ENCODE data around the gene MRPS17. TPM values are rescaled to one million over a fixed set of nuclear protein-coding genes. Genes with fewer than 3 reads are reported as not detected.
A peak's percentile ranks its signal among the peaks of the same experiment; 100 is the strongest.
"Not testable (repeated sequence)": the region's sequence is repeated elsewhere in the genome, so short reads cannot be mapped to it uniquely, and the experiment has no call there.

MRPS17 gene
- total and polyA plus RNA-seq, 3 experiments from 2014 or later = 19.0 to 35.5 (median 34.3) TPM

DNA sequence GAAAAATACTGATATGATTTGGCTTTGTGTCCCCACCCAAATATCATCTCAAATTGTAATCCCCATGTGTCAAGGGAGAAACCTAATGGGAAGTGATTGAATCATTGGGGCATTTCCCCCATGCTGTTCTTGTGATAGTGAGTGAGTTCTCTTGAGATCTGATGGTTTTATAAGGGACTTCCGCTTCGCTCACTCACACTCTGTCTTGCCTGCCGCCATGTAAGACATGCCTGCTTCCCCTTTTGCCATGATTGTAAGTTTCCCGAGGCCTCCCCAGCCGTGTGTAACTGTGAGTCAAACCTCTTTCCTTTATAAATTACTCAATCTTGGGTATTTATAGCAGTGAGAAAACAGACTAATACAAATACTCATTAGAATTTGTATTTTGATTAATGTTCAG, 5.1 kb upstream of the MRPS17 start:
- no peaks in the 10 kb centered on the region for H3K9me3 ChIP-seq (ENCODE audit: low read length)
- peak overlapping the region in 1 of 7 donors; percentile 24 for H3K4me3 Mint-ChIP-seq
- DNase-seq = no peak
- no peak overlapping the region for H3K27ac ChIP-seq (ENCODE audit: low read depth, low read length)
- H3K27me3 Mint-ChIP-seq = peaks cover 5 to 14% of the 10 kb centered on the region in 2 donors
- no peaks in the 10 kb centered on the region for H3K27me3 ChIP-seq (ENCODE audit: insufficient read depth, low read length, poor library complexity, severe bottlenecking)
- H3K36me3 ChIP-seq (ENCODE audit: insufficient read depth, low read length) = no peaks in the 10 kb centered on the region
- H3K36me3 Mint-ChIP-seq = peaks cover 1 to 4% (median 2%) of the 10 kb centered on the region in 3 donors
- POLR2A ChIA-PET = no interaction called here
- no peak overlapping the region for H3K4me3 ChIP-seq (ENCODE audit: low read length)
- H3K4me1 ChIP-seq (ENCODE audit: insufficient read depth, low read length) = no peaks in the 10 kb centered on the region
- peaks cover 10 to 16% (median 13%) of the 10 kb centered on the region in 5 donors for H3K9me3 Mint-ChIP-seq
- no peak overlapping the region for H3K27ac Mint-ChIP-seq
- CTCF ChIA-PET = no interaction called here
- H3K4me1 Mint-ChIP-seq = peaks cover 3 to 6% (median 5%) of the 10 kb centered on the region in 3 donors

- Histone ChIP-seq H3K27ac (ENCODE audit: low read depth, low read length) (peak overlapping the region; percentile 80), H3K4me3 (ENCODE audit: low read length) (peak overlapping the region; percentile 95), H3K4me1 (ENCODE audit: insufficient read depth, low read length) (peaks cover 14% of the 10 kb centered on the region)
- H3K9me3 ChIP-seq (ENCODE audit: low read length); DNase-seq; H3K9me3 Mint-ChIP-seq; CTCF ChIA-PET; H3K27me3 ChIP-seq (ENCODE audit: insufficient read depth, low read length, poor library complexity, severe bottlenecking); H3K36me3 ChIP-seq (ENCODE audit: insufficient read depth, low read length); H3K27me3 Mint-ChIP-seq; POLR2A ChIA-PET: not testable (repeated sequence)
- peak overlapping the region; percentile 81 to 98 (median 96) for H3K27ac Mint-ChIP-seq
- peaks cover 20 to 30% (median 29%) of the 10 kb centered on the region in 3 donors for H3K4me1 Mint-ChIP-seq
- peaks cover 2 to 35% (median 4%) of the 10 kb centered on the region in 3 donors for H3K36me3 Mint-ChIP-seq
- peak overlapping the region; percentile 89 to 95 (median 93) for H3K4me3 Mint-ChIP-seq
These were observed 635 bp downstream of the MRPS17 start for GRCh38 chr7:55952352-55952671.

GRCh38 chr7:55953707-55954475, 2.2 kb downstream of the MRPS17 start:
- H3K27ac ChIP-seq (ENCODE audit: low read depth, low read length) = no peak overlapping the region
- H3K36me3 ChIP-seq (ENCODE audit: insufficient read depth, low read length) = peaks cover 6% of the 10 kb centered on the region
- peak overlapping the region in 5 of 8 donors; percentile 0 to 93 (median 66) for H3K27ac Mint-ChIP-seq
- peaks cover 20 to 32% (median 29%) of the 10 kb centered on the region in 3 donors for H3K4me1 Mint-ChIP-seq
- no peaks in the 10 kb centered on the region for H3K27me3 ChIP-seq (ENCODE audit: insufficient read depth, low read length, poor library complexity, severe bottlenecking)
- CTCF ChIA-PET = no interaction called here
- no peaks in the 10 kb centered on the region for H3K9me3 Mint-ChIP-seq
- peaks cover 14% of the 10 kb centered on the region for H3K4me1 ChIP-seq (ENCODE audit: insufficient read depth, low read length)
- DNase-seq = no peak
- POLR2A ChIA-PET = no interaction called here
- H3K4me3 ChIP-seq (ENCODE audit: low read length) = no peak overlapping the region
- no peaks in the 10 kb centered on the region for H3K9me3 ChIP-seq (ENCODE audit: low read length)
- peaks cover 4 to 37% (median 6%) of the 10 kb centered on the region in 3 donors for H3K36me3 Mint-ChIP-seq
- peaks cover 3% of the 10 kb centered on the region in 2 donors for H3K27me3 Mint-ChIP-seq
- H3K4me3 Mint-ChIP-seq = peak overlapping the region; percentile 88 to 94 (median 93)

DNA sequence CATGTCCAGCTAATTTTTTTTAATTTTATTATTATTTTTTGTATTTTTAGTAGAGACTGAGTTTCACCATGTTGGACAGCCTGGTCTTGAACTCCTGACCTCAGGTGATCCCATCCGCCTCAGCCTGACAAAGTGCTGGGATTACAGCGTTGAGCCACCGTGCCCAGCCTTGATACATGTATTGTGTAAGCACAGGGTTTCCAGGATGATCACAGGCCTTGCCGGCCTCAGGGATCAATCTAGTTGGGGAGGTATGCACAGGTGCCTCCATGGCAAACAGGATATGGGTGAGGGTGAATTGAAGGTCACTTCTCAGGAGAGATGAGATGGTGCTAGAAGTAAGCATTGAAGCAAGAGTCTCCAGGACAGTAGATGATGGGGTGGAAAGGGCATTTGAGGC, 5.5 kb downstream of the MRPS17 start:
- no peaks in the 10 kb centered on the region for H3K27me3 Mint-ChIP-seq
- no peak overlapping the region for H3K27ac Mint-ChIP-seq
- Histone ChIP-seq H3K36me3 (ENCODE audit: insufficient read depth, low read length) (peaks cover 6% of the 10 kb centered on the region), H3K9me3 (ENCODE audit: low read length) (no peaks in the 10 kb centered on the region), H3K27me3 (ENCODE audit: insufficient read depth, low read length, poor library complexity, severe bottlenecking) (no peaks in the 10 kb centered on the region), H3K4me3 (ENCODE audit: low read length) (no peak overlapping the region), H3K4me1 (ENCODE audit: insufficient read depth, low read length) (peaks cover 11% of the 10 kb centered on the region), H3K27ac (ENCODE audit: low read depth, low read length) (no peak overlapping the region)
- H3K4me3 Mint-ChIP-seq = no peak overlapping the region
- peaks cover 12 to 21% (median 19%) of the 10 kb centered on the region in 3 donors for H3K4me1 Mint-ChIP-seq
- no peak for DNase-seq
- ChIA-PET POLR2A (no interaction called here), CTCF (no interaction called here)
- H3K9me3 Mint-ChIP-seq = no peaks in the 10 kb centered on the region
- H3K36me3 Mint-ChIP-seq = peaks cover 4 to 31% (median 6%) of the 10 kb centered on the region in 3 donors

GRCh38 chr7:55962014-55962413, 10.3 kb downstream of the MRPS17 start:
- peaks cover 17 to 35% (median 34%) of the 10 kb centered on the region in 3 donors for H3K4me1 Mint-ChIP-seq
- H3K4me1 ChIP-seq (ENCODE audit: insufficient read depth, low read length) = peaks cover 10% of the 10 kb centered on the region
- H3K27me3 ChIP-seq (ENCODE audit: insufficient read depth, low read length, poor library complexity, severe bottlenecking) = no peaks in the 10 kb centered on the region
- DNase-seq = no peak
- no peaks in the 10 kb centered on the region for H3K9me3 ChIP-seq (ENCODE audit: low read length)
- no peak overlapping the region for H3K4me3 ChIP-seq (ENCODE audit: low read length)
- no peaks in the 10 kb centered on the region for H3K27me3 Mint-ChIP-seq
- ChIA-PET CTCF (interaction anchor here (1.5 kb wide), 1 partner anchor 320 kb away, joined by 5 read pairs; no protein-coding TSS in a partner anchor), POLR2A (no interaction called here)
- H3K36me3 Mint-ChIP-seq = peaks cover 1 to 6% (median 5%) of the 10 kb centered on the region in 3 donors
- peak overlapping the region in 4 of 8 donors; percentile 22 to 71 (median 50) for H3K27ac Mint-ChIP-seq
- no peaks in the 10 kb centered on the region for H3K9me3 Mint-ChIP-seq
- H3K4me3 Mint-ChIP-seq = peak overlapping the region in 5 of 7 donors; percentile 24 to 78 (median 58)
- no peak overlapping the region for H3K27ac ChIP-seq (ENCODE audit: low read depth, low read length)
- no peaks in the 10 kb centered on the region for H3K36me3 ChIP-seq (ENCODE audit: insufficient read depth, low read length)

GRCh38 chr7:55963584-55964168, 12.0 kb downstream of the MRPS17 start:
- Mint-ChIP-seq H3K36me3 (peaks cover 0 to 5% (median 1%) of the 10 kb centered on the region in 3 donors), H3K27ac (peak overlapping the region; percentile 33 to 92 (median 82)), H3K27me3 (no peaks in the 10 kb centered on the region), H3K4me1 (peaks cover 22 to 44% (median 42%) of the 10 kb centered on the region in 3 donors), H3K4me3 (peak overlapping the region; percentile 71 to 90 (median 78)), H3K9me3 (no peaks in the 10 kb centered on the region)
- ChIA-PET POLR2A (interaction anchor here (1.0 to 1.4 kb wide), 2 partner anchors 12 to 111 kb away, joined by 3 to 4 read pairs; partner anchors contain the start of gene MRPS17), CTCF (interaction anchor here (0.6 to 2.1 kb wide), 11 partner anchors 9 to 590 kb away, joined by 3 to 10 read pairs (median 3); no protein-coding TSS in a partner anchor)
- H3K4me3 ChIP-seq (ENCODE audit: low read length) = peak overlapping the region; percentile 63
- no peaks in the 10 kb centered on the region for H3K9me3 ChIP-seq (ENCODE audit: low read length)
- DNase-seq = no peak
- H3K27ac ChIP-seq (ENCODE audit: low read depth, low read length) = peak overlapping the region; percentile 64
- peaks cover 10% of the 10 kb centered on the region for H3K4me1 ChIP-seq (ENCODE audit: insufficient read depth, low read length)
- no peaks in the 10 kb centered on the region for H3K36me3 ChIP-seq (ENCODE audit: insufficient read depth, low read length)
- H3K27me3 ChIP-seq (ENCODE audit: insufficient read depth, low read length, poor library complexity, severe bottlenecking) = no peaks in the 10 kb centered on the region

DNA sequence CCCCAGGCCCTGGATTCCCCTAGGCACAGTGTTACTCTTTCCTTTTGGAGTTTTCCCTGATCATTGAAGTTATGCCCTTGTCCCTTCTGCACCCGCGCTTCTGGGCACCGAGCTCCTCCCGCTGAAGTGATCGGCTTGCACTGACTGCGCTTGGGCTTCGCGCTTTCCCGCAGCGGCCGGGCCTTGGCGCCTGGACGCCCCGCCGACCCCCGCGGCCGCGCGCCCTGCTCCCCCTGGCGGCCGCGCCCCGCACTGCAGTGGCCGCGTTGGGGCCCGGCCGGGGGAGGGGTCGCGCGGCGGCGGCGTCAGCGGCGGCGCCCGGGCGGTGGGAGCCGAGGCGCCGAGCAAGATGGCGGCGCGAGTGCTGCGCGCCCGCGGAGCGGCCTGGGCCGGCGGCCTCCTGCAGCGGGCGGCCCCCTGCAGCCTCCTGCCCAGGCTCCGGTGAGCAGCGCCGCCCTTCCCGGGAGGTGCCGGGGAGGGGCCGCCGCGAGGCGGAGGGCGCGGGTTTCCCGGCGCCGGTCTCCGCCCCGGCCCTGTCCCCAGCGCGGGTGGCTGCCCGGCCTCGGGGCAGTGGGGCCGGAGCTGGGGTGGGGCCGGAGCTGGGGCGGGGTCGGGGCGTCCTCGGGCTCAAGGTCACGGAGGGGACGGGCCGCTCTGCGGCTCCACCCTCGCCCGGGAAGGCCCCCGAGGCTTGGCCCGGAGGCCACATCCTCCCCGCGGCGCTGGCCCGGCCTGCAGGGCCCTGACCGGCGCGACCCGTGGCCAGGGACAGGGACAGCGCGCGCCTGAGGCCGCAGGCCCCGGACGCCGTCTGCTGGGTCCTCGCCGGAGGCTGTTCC, 12.8 kb downstream of the MRPS17 start, which contains the start of gene NIPSNAP2:
TSS of gene NIPSNAP2 (plus strand) at position 325 of the 839 bp plus-strand sequence. CDS start at position 350, 25 bp downstream.
- CTCF ChIA-PET = interaction anchor here (0.6 to 2.1 kb wide), 17 partner anchors 9 to 591 kb away, joined by 3 to 10 read pairs (median 3); partner anchors contain the start of gene MRPS17
- Histone ChIP-seq H3K27ac (ENCODE audit: low read depth, low read length) (peak within 1 kb of the TSS; percentile 81), H3K4me1 (ENCODE audit: insufficient read depth, low read length) (peaks cover 10% of the 10 kb centered on the region), H3K4me3 (ENCODE audit: low read length) (peak within 1 kb of the TSS; percentile 63), H3K36me3 (ENCODE audit: insufficient read depth, low read length) (no peaks in the 10 kb centered on the region), H3K27me3 (ENCODE audit: insufficient read depth, low read length, poor library complexity, severe bottlenecking) (no peaks in the 10 kb centered on the region), H3K9me3 (ENCODE audit: low read length) (no peaks in the 10 kb centered on the region)
- POLR2A ChIA-PET = interaction anchor here (0.6 to 1.4 kb wide), 4 partner anchors 13 to 599 kb away, joined by 3 to 6 read pairs (median 4); partner anchors contain the start of genes CHCHD2 and MRPS17
- H3K27me3 Mint-ChIP-seq = no peaks in the 10 kb centered on the region
- H3K4me3 Mint-ChIP-seq = peak within 1 kb of the TSS; percentile 81 to 92 (median 85)
- H3K9me3 Mint-ChIP-seq = no peaks in the 10 kb centered on the region
- peaks cover 0 to 10% (median 1%) of the 10 kb centered on the region in 3 donors for H3K36me3 Mint-ChIP-seq
- DNase-seq = peak; percentile 49 to 68 (median 63)
- H3K4me1 Mint-ChIP-seq = peaks cover 28 to 52% (median 50%) of the 10 kb centered on the region in 3 donors
- H3K27ac Mint-ChIP-seq = peak within 1 kb of the TSS; percentile 69 to 96 (median 92)
